ENCODE data around the gene GRID2.

Gene GRID2

GRCh38 chr4:93217431-93217830 lies 913.7 kb downstream of the GRID2 start:
- H3K27ac ChIP-seq: no peak overlapping the region
- no peak for TF ChIP-seq CTCF (IDR thresholded peaks at IDR 0.05)
- TF ChIP-seq ZFX (IDR thresholded peaks at IDR 0.05; ENCODE audit: borderline replicate concordance): no peak

GRCh38 chr4:93221771-93222170 lies 918.0 kb downstream of the GRID2 start:
- TF ChIP-seq CTCF (IDR thresholded peaks at IDR 0.05) (no peak), ZFX (IDR thresholded peaks at IDR 0.05; ENCODE audit: borderline replicate concordance) (no peak)
- H3K27ac ChIP-seq: no peak overlapping the region

GRCh38 chr4:93228021-93228420 lies 924.3 kb downstream of the GRID2 start:
- TF ChIP-seq CTCF (IDR thresholded peaks at IDR 0.05): no peak
- no peak for TF ChIP-seq ZFX (IDR thresholded peaks at IDR 0.05; ENCODE audit: borderline replicate concordance)
- no peak overlapping the region for H3K27ac ChIP-seq

- no peak overlapping the region for H3K27ac ChIP-seq
- no peak for TF ChIP-seq CTCF (IDR thresholded peaks at IDR 0.05)
- TF ChIP-seq ZFX (IDR thresholded peaks at IDR 0.05; ENCODE audit: borderline replicate concordance): no peak
Measured at GRCh38 chr4:93232883-93233282, 929.1 kb downstream of the GRID2 start.

- H3K27ac ChIP-seq: no peak overlapping the region
- TF ChIP-seq CTCF (IDR thresholded peaks at IDR 0.05) (no peak), ZFX (IDR thresholded peaks at IDR 0.05; ENCODE audit: borderline replicate concordance) (no peak)
Measured at GRCh38 chr4:93237521-93237920, 933.8 kb downstream of the GRID2 start.

GRCh38 chr4:93243262-93243661 lies 939.5 kb downstream of the GRID2 start:
- H3K27ac ChIP-seq: no peak overlapping the region
- TF ChIP-seq CTCF (IDR thresholded peaks at IDR 0.05) (no peak), ZFX (IDR thresholded peaks at IDR 0.05; ENCODE audit: borderline replicate concordance) (no peak)

- H3K27ac ChIP-seq: no peak overlapping the region
- TF ChIP-seq CTCF (IDR thresholded peaks at IDR 0.05) (no peak), ZFX (IDR thresholded peaks at IDR 0.05; ENCODE audit: borderline replicate concordance) (no peak)
Measured at GRCh38 chr4:93261207-93261606, 957.4 kb downstream of the GRID2 start.
